Skeletal muscle satellite cell (primary cell): Measurements from ENCODE around the gene ZNF503.

Experiments
- H3K27me3 ChIP-seq: 2 replicates; pipeline ENCODE4 v1.7.0; 2013; ENCODE audit warnings: low read length; ENCODE audit not compliant: control insufficient read depth, insufficient read depth
- H3K36me3 ChIP-seq: 2 replicates; pipeline ENCODE4 v1.7.0; 2013; ENCODE audit warnings: mild to moderate bottlenecking, control low read depth, low read length; ENCODE audit not compliant: insufficient read depth
- H3K4me1 ChIP-seq: 2 replicates; pipeline ENCODE4 v1.7.0; 2013; ENCODE audit warnings: low read length; ENCODE audit not compliant: control insufficient read depth, insufficient read depth
- H3K4me2 ChIP-seq: 2 replicates; pipeline ENCODE4 v1.7.0; 2013; ENCODE audit warnings: mild to moderate bottlenecking, low read length
- H3K4me3 ChIP-seq: 2 replicates; pipeline ENCODE4 v1.7.0; 2013; ENCODE audit warnings: low read length
- H3K9ac ChIP-seq: 2 replicates; pipeline ENCODE4 v1.7.0; 2013; ENCODE audit warnings: mild to moderate bottlenecking, low read depth, low read length, moderate library complexity
- H3K9me3 ChIP-seq: replicated peaks from 2 replicates; pipeline ENCODE4 v1.7.0; 2013; ENCODE audit warnings: mild to moderate bottlenecking, control low read depth, low read length

The ZNF503 gene

DNA sequence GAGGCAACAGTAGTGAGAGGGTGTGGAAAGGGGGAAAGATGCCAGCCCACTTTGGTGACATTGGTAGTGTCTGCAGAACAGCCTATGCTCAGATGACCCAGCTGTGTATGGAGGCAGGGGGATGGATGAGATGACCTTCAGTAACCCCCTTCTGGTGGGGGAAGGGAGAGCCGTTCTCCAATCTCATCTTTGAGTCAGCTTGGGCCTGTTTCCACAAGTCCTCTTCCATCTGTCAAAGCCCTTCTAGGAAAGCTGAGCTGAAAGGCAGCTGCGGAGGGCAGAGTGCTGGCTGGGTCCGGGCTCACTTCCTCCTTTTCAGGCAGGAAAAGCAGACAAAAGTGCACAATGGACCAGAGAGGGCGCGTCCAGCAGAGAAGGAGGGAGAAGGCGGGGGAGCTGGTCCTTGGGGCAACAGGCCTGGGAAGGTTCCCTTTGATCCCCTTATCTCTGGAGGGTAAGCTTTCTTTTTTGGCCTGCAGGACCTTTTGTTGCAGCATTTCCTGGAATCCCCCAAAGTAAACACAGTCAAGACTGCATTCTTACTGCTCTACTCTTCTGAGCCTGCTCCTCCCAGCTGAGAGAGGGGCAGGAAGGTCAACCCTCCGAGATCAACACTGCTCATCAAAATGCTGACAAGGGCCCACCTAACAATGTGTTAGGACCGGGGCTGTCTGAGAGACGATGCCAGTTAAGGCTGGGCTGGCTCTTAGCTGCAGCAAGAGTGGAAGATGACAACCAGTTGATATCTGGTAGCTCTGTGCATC is 28.6 kb upstream of the ZNF503 start:
- H3K4me3 ChIP-seq = no peak overlapping the region
- H3K4me2 ChIP-seq = no peak overlapping the region
- H3K36me3 ChIP-seq = no peaks in the 10 kb centered on the region
- H3K27me3 ChIP-seq = peaks cover 54% of the 10 kb centered on the region
- H3K4me1 ChIP-seq = no peaks in the 10 kb centered on the region
- H3K9me3 ChIP-seq = no peaks in the 10 kb centered on the region
- H3K9ac ChIP-seq = no peak overlapping the region

- Histone ChIP-seq H3K4me2 (no peak overlapping the region), H3K4me1 (no peaks in the 10 kb centered on the region)
These were observed 27.7 kb upstream of the ZNF503 start for GRCh38 chr10:75429159-75429827.

DNA sequence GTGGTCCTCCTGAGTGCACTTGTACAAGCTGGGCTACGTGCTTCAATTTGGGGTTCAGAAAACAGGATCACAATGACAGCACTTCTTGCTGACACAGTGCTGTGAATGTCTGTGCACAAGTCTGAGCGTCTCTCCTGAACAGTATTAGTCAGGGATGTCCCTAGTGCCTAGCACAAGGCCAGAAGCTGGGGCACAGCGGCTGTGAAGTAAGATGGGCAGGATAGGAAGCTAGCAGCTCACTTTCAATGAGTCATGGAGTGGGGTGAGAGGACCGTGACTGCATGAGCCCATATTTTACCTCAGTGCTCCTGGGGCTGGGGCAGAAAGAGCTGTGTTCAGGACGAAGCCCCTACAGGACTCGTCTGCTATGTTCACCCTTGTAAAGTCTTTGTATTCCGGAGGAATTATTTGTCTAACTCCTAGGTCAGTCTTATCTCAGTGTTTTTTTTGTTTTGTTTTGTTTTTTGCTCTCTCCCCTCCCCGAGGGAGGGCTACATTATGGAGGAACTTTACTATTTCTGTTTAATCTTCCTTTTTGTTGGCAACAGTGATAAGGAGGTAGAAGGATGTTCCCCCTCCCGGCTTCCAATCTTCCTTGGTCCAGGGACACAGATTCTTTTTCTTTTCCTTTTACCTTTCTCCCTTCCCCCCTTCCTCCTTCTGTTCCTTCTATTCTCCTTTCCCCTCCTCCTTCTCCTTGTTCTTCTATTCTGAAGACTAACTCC is 27.0 kb upstream of the ZNF503 start:
- no peak overlapping the region for H3K4me2 ChIP-seq
- H3K27me3 ChIP-seq = peaks cover 54% of the 10 kb centered on the region
- no peaks in the 10 kb centered on the region for H3K4me1 ChIP-seq
- H3K36me3 ChIP-seq = no peaks in the 10 kb centered on the region
- no peak overlapping the region for H3K9ac ChIP-seq
- H3K9me3 ChIP-seq = no peaks in the 10 kb centered on the region
- no peak overlapping the region for H3K4me3 ChIP-seq

More at GRCh38 chr10:75429159-75429827, 27.7 kb upstream of the ZNF503 start:
- Histone ChIP-seq H3K9ac (no peak overlapping the region), H3K27me3 (peaks cover 52% of the 10 kb centered on the region), H3K9me3 (no peaks in the 10 kb centered on the region), H3K36me3 (no peaks in the 10 kb centered on the region), H3K4me3 (no peak overlapping the region)

GRCh38 chr10:75427951-75428350 is 26.4 kb upstream of the ZNF503 start:
- Histone ChIP-seq H3K36me3 (no peaks in the 10 kb centered on the region), H3K4me1 (no peaks in the 10 kb centered on the region), H3K27me3 (peaks cover 49% of the 10 kb centered on the region), H3K9me3 (no peaks in the 10 kb centered on the region), H3K9ac (no peak overlapping the region), H3K4me2 (no peak overlapping the region), H3K4me3 (no peak overlapping the region)

DNA sequence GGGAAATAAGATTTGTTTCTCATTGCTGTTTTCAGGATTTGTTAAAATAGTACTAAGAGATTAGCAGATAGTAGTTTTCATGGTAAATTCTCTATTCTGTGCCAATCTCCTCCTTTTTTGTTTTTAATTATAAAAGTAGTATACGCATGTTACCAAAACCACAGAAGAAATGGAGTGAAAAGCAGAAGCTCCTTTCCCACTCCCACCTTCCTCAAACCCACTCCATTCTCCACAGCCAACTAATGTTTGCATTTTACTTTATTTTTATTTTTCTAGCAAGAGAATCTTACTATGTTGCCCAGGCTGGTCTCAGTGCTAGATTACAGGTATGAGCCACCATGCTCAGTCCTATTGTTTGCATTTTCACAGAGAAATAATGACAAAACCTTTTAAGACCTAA is 25.3 kb upstream of the ZNF503 start:
- H3K9me3 ChIP-seq = no peaks in the 10 kb centered on the region
- H3K4me3 ChIP-seq = no peak overlapping the region
- H3K4me1 ChIP-seq = no peaks in the 10 kb centered on the region
- H3K27me3 ChIP-seq = peaks cover 38% of the 10 kb centered on the region
- H3K36me3 ChIP-seq = no peaks in the 10 kb centered on the region
- no peak overlapping the region for H3K4me2 ChIP-seq
- no peak overlapping the region for H3K9ac ChIP-seq

- Histone ChIP-seq H3K9me3 (no peaks in the 10 kb centered on the region), H3K4me1 (no peaks in the 10 kb centered on the region), H3K4me3 (no peak overlapping the region), H3K36me3 (no peaks in the 10 kb centered on the region), H3K9ac (no peak overlapping the region), H3K27me3 (peaks cover 28% of the 10 kb centered on the region), H3K4me2 (no peak overlapping the region)
These were observed 23.9 kb upstream of the ZNF503 start for GRCh38 chr10:75425291-75426079.

DNA sequence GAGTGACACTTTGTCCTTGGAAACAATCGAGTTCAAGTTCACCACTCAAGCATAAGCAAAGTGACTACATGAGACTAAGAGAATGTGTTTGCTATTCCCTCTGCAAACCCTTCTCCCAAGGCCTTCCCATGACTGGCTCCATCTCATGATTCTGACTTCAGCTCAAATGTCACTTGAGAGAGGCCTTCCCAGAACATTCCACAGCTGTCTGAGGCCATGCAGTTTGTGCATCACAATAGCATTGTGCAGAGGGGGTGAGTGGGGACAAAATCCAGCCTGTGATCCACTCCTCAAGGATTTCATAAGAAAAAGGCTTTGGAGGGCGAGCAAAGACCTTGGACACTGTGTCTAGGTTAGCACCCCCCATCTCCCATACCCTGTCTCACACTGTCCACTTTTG is 23.0 kb upstream of the ZNF503 start:
- Histone ChIP-seq H3K9me3 (no peaks in the 10 kb centered on the region), H3K36me3 (no peaks in the 10 kb centered on the region)

GRCh38 chr10:75422913-75423312 is 21.3 kb upstream of the ZNF503 start:
- peaks cover 33% of the 10 kb centered on the region for H3K27me3 ChIP-seq
- no peak overlapping the region for H3K9ac ChIP-seq
- H3K36me3 ChIP-seq = no peaks in the 10 kb centered on the region

More for the DNA sequence above, 23.0 kb upstream of the ZNF503 start:
- Histone ChIP-seq H3K4me1 (no peaks in the 10 kb centered on the region), H3K4me2 (no peak overlapping the region), H3K9ac (no peak overlapping the region), H3K4me3 (no peak overlapping the region), H3K27me3 (peaks cover 23% of the 10 kb centered on the region)

DNA sequence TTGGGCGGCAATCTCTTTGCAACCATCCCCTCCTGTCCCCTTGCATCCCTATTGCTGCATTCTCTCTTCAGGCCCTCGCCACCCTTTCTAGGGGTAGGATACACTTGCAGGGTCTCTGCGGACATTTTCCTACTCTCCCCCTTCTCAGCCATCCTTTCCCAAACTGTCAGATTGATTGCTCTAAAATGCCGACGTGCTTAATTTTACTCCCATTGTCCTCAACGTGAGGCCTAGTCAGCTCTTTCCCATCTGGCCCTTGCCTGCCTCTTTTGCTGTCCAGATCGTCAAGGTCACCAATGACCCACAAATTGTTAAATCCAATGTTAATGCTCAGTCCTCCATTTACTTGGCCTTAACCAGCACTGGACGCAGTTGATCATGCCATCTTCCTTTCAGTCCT is 17.1 kb upstream of the ZNF503 start:
- Histone ChIP-seq H3K9me3 (no peaks in the 10 kb centered on the region), H3K4me2 (no peak overlapping the region), H3K9ac (no peak overlapping the region), H3K36me3 (no peaks in the 10 kb centered on the region), H3K4me3 (no peak overlapping the region), H3K27me3 (peaks cover 49% of the 10 kb centered on the region), H3K4me1 (no peaks in the 10 kb centered on the region)

More at GRCh38 chr10:75422913-75423312, 21.3 kb upstream of the ZNF503 start:
- Histone ChIP-seq H3K4me1 (no peaks in the 10 kb centered on the region), H3K9me3 (no peaks in the 10 kb centered on the region), H3K4me3 (no peak overlapping the region), H3K4me2 (no peak overlapping the region)

GRCh38 chr10:75418293-75418692 is 16.7 kb upstream of the ZNF503 start:
- H3K4me2 ChIP-seq = no peak overlapping the region
- no peak overlapping the region for H3K4me3 ChIP-seq
- no peaks in the 10 kb centered on the region for H3K4me1 ChIP-seq
- H3K9ac ChIP-seq = no peak overlapping the region
- H3K9me3 ChIP-seq = no peaks in the 10 kb centered on the region
- H3K27me3 ChIP-seq = peaks cover 50% of the 10 kb centered on the region
- H3K36me3 ChIP-seq = no peaks in the 10 kb centered on the region

DNA sequence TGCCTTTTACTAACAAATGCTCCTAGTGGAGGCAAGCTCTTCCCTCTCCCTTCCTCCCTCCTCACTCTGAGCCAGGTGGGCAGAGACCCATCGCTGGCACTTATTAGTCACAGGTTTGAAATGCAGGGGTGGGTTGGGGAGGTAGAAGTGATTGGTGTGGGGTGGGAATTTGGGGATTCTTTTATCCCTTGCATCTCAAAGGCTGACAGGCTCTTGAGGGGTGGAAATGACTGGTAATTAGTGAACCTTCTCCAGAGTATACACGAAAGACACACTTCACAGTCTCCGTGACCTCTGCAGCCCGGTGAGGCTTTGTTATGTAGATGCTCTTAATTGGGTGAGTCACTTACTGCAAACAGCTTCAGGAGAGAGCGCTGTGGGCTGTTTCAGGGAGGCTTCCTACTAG is 16.0 kb upstream of the ZNF503 start:
- no peaks in the 10 kb centered on the region for H3K9me3 ChIP-seq
- H3K4me3 ChIP-seq = no peak overlapping the region
- H3K4me2 ChIP-seq = no peak overlapping the region
- H3K4me1 ChIP-seq = no peaks in the 10 kb centered on the region
- H3K36me3 ChIP-seq = no peaks in the 10 kb centered on the region
- H3K9ac ChIP-seq = no peak overlapping the region
- H3K27me3 ChIP-seq = peaks cover 53% of the 10 kb centered on the region
